ENCODE measurements around the gene ARFGAP1. TPM values are rescaled to one million over a fixed set of nuclear protein-coding genes. Genes with fewer than 3 reads are reported as not detected.

ARFGAP1 gene
- total and polyA plus RNA-seq, 2 of the 4 experiments (the other 2 are of a cell fraction) = 59.1 to 194 TPM

- no peak overlapping the region for H3K27ac ChIP-seq (ENCODE audit: insufficient read depth, low read length)
- peaks cover 40% of the 10 kb centered on the region for H3K27me3 ChIP-seq (ENCODE audit: control insufficient read depth, insufficient read depth, low read length)
- no peaks in the 10 kb centered on the region for H3K36me3 ChIP-seq (ENCODE audit: control insufficient read depth, insufficient read depth, low read length)
- WGBS, 2 experiments (ENCODE audit: extremely low coverage in 2 of 2, insufficient read length in 1 of 2) = 94% methylated on average over 8 of the region's 24 CpGs; no CpG with 5 or more reads in 1 of the 2 experiments
- dilution Hi-C loops (cut with HindIII; ENCODE audit: low sequenced_read_pairs, unreplicated experiment) (no loop called here), in situ Hi-C loops (cut with MboI; ENCODE audit: low sequenced_read_pairs) (no loop called here), intact Hi-C loops (cut with micrococcal nuclease) (no loop called here)
- no peak overlapping the region for H4K91ac ChIP-seq (ENCODE audit: insufficient read depth, low read depth, low read length)
- H2AK9ac ChIP-seq (replicated peaks; ENCODE audit: low read depth, low read length, poor library complexity) = no peak overlapping the region
- no peak overlapping the region for H3K56ac ChIP-seq (ENCODE audit: extremely low read depth, insufficient read depth, low read length)
- no peaks in the 10 kb centered on the region for H3K9me1 ChIP-seq (ENCODE audit: insufficient read depth, low read length)
- H3K79me1 ChIP-seq (ENCODE audit: low read depth in 1 of 2, low read length in 2 of 2) = no peaks in the 10 kb centered on the region
- no peak overlapping the region for H4K8ac ChIP-seq (ENCODE audit: low read depth in 2 of 2, low read length in 2 of 2)
- BruUV-seq (replicated peaks) = no TSS peak
- H3K4me2 ChIP-seq (ENCODE audit: low read depth, low read length) = no peak overlapping the region
- H3K9me3 ChIP-seq (ENCODE audit: control insufficient read depth, insufficient read depth, low read length) = no peaks in the 10 kb centered on the region
- no peak overlapping the region for H3K9ac ChIP-seq (ENCODE audit: low read depth, low read length)
- DNase-seq (no peak), ATAC-seq (ENCODE audit: low read depth) (no peak)
- no peak overlapping the region for H2AK5ac ChIP-seq (ENCODE audit: low read depth, low read length)
- H2AFZ ChIP-seq (replicated peaks; ENCODE audit: low read length, poor library complexity) = no peak overlapping the region
- peaks cover 7% of the 10 kb centered on the region; the same call in 1 of the 2 replicates for H3K4me1 ChIP-seq (ENCODE audit: control insufficient read depth, insufficient read depth, low read length)
- H3K4ac ChIP-seq (ENCODE audit: low read depth, low read length) = no peak overlapping the region
- no peak overlapping the region for H3K23ac ChIP-seq (ENCODE audit: low read depth, low read length)
- no peaks in the 10 kb centered on the region for H4K20me1 ChIP-seq (ENCODE audit: insufficient read depth, low read length)
- H4K5ac ChIP-seq (ENCODE audit: low read depth, low read length) = no peak overlapping the region
- CTCF ChIA-PET = interaction anchor here (0.9 kb wide), 1 partner anchor 9 kb away, joined by 3 read pairs; no protein-coding TSS in a partner anchor
- no peak overlapping the region for H3K14ac ChIP-seq (replicated peaks; ENCODE audit: low read depth, low read length)
- POLR2A ChIA-PET (ENCODE audit: unreplicated experiment) = no interaction called here
- H2BK20ac ChIP-seq (ENCODE audit: low read depth, low read length) = no peak overlapping the region
- no peak for TF ChIP-seq MAZ (IDR thresholded peaks at IDR 0.05; ENCODE audit: borderline replicate concordance, low read depth, low read length)
- no peak overlapping the region for H2BK15ac ChIP-seq (ENCODE audit: low read depth, low read length)
- H2BK120ac ChIP-seq (ENCODE audit: low read depth, low read length) = no peak overlapping the region
- no peak overlapping the region for H3K18ac ChIP-seq (ENCODE audit: low read depth, low read length)
- H3K4me3 ChIP-seq (ENCODE audit: insufficient read depth, low read depth, low read length) = no peak overlapping the region
- no peak overlapping the region for H2BK5ac ChIP-seq (ENCODE audit: low read depth, low read length, poor library complexity, severe bottlenecking)
Observed at GRCh38 chr20:63318391-63319163, 46.0 kb downstream of the ARFGAP1 start.
